ENCODE results near the gene COPZ2.

GRCh38 chr17:48084932-48085331, 47.3 kb upstream of the COPZ2 start:
- TF ChIP-seq FOXK2 (IDR thresholded peaks at IDR 0.05): no peak
- TF ChIP-seq SUZ12 (IDR thresholded peaks at IDR 0.05): no peak
- no peak for TF ChIP-seq SP1 (IDR thresholded peaks at IDR 0.05)
- no peak for TF ChIP-seq FOXA1 (IDR thresholded peaks at IDR 0.05)
- no peak for TF ChIP-seq NFRKB (IDR thresholded peaks at IDR 0.05)
- TF ChIP-seq L3MBTL2 (conservative IDR thresholded peaks at IDR 0.05): no peak

Data from HEK293T (cell line).